Heart right ventricle (tissue), 16 donors: ENCODE measurements around the gene PPP2R3B. TPM values are rescaled to one million over a fixed set of nuclear protein-coding genes. Genes with fewer than 3 reads are reported as not detected.
A peak's percentile ranks its signal among the peaks of the same experiment; 100 is the strongest.

Experiments used
- ATAC-seq, 8 donors: fragments of 200-7000 bp; cut with Tn5 transposase; one replicate each; pipeline ENCODE4 v1.9.1; 2020; ENCODE audit warnings: mild to moderate bottlenecking in 8 of 8, moderate library complexity in 8 of 8, moderate number of reproducible peaks in 1 of 8
- DNase-seq, 2 donors: peaks; one replicate each; pipeline ENCODE4 v3.0.0-alpha.2; 2020
- H3K27ac ChIP-seq, 10 donors: fragments of 200-600 bp; sonication (generic) in 2 of 10; one replicate each; pipeline versions ENCODE4 v1.5.0 to v1.8.0; 2020 to 2022; ENCODE audit warnings: mild to moderate bottlenecking in 3 of 10
- H3K27me3 ChIP-seq, 7 donors: fragments of 200-600 bp; one replicate each; pipeline ENCODE4 v1.8.0; 2021 to 2022; ENCODE audit warnings: mild to moderate bottlenecking in 2 of 7
- H3K36me3 ChIP-seq, 9 donors: fragments of 200-600 bp; sonication (generic) in 1 of 9; one replicate each; pipeline versions ENCODE4 v1.5.0 to v1.8.0; 2020 to 2022; ENCODE audit warnings: mild to moderate bottlenecking in 2 of 9
- H3K4me1 ChIP-seq, 9 donors: fragments of 200-600 bp; sonication (generic) in 1 of 9; one replicate each; pipeline versions ENCODE4 v1.5.0 to v1.8.0; 2020 to 2022; ENCODE audit warnings: mild to moderate bottlenecking in 4 of 9
- H3K4me3 ChIP-seq, 10 donors: fragments of 200-600 bp; sonication (generic) in 2 of 10; one replicate each; pipeline versions ENCODE4 v1.5.0 to v1.8.0; 2020 to 2022; ENCODE audit warnings: mild to moderate bottlenecking in 7 of 10, moderate library complexity in 2 of 10
- H3K9me3 ChIP-seq, 11 donors: fragments of 200-600 bp in 10 of 11; sonication (generic) in 2 of 11; one replicate each; pipeline versions ENCODE4 v1.5.0 to v1.8.0; 2013 to 2022; ENCODE audit warnings: mild to moderate bottlenecking in 2 of 11, control low read depth in 1 of 11, moderate library complexity in 1 of 11
- WGBS, 2 donors: extraction: QIAGEN DNeasy Blood & Tissue Kit; methylation state at CpG; one replicate each; pipeline ENCODE4 v1.1.7; 2013; ENCODE audit warnings: inconsistent platforms in 1 of 2; 5-methylcytosine and 5-hydroxymethylcytosine counted together
- intact Hi-C, 10 donors: fragments of 100-400 bp; cut with DNase I; formaldehyde crosslinking; loops; one replicate each; pipeline versions ENCODE4 v1.11.1 to v1.14.2; 2022
- polyA plus RNA-seq, 2 donors: library from polyadenylated mRNA; stranded (reverse); fragments of 200-250 nt; gene quantifications; one replicate each; pipeline ENCODE4 v1.2.3, GENCODE V29; 2013
- total RNA-seq, 10 donors: library from RNA; stranded (reverse); fragmentation: NEBNext Ultra II Directional in 3 of 10; extraction: Animal tissue kit (Norgen Biotek cat#: 25700) in 3 of 10; gene quantifications; one replicate each; pipeline versions ENCODE4 v1.2.1 to v1.2.4, GENCODE V29; 2021 to 2023
- TF ChIP-seq, protein P1 (sequence below), 9 donors: fragments of 200-600 bp; sonication (generic) in 2 of 9; IDR thresholded peaks; one replicate each; pipeline versions ENCODE4 v1.5.0 to v1.8.0; 2021 to 2022; ENCODE audit warnings: antibody characterized with exemption in 9 of 9, mild to moderate bottlenecking in 5 of 9, moderate library complexity in 1 of 9
- donor health status: Arrhythmogenic right ventricular cardiomyopathy.
- donor health status: ischemic (EF 13 %, LVEDD 7.1; RV severe dilation, severe dysfunction).
- donor health status: healthy with polysubstance abuse.
- donor health status: DM: no; HTN: yes; CAD: no.
- donor health status: DM: no; HTN: no; CAD: no.
- donor health status: ischemic (EF 25% LVEDD 6.9; RV normal size, moderate dysfunction).
- donor health status: ischemic (EF 25% LVEDD 5.7; RV mildly dilated, moderate dysfunction).
- donor health status: healthy.
- donor health status: DM: yes; HTN: yes; CAD: no.
- donor health status: Ischemic cardiomyopathy.
- donor health status: ischemic (EF 35%, LVEDD 5.7; RV mildly dilated, moderate dysfunction).
- donor health status: nonischemic (EF 11% LVEDD 7.7; RV severe dilation, severe dysfunction).
- donor health status: DM: yes; HTN: yes; CAD: no.
- donor health status: PGD.
- donor health status: ischemic (EF 29% LVEDD 5.4; RV normal size, mild dysfunction).
- donor health status: nonischemic (EF 23%, LVEDD 6.1; RV moderate dilation, normal function).

PPP2R3B gene
- total and polyA plus RNA-seq, 12 donors: 73.9 to 362 (median 128) TPM

GRCh38 chrX:356385-357034 lies 30.2 kb downstream of the PPP2R3B start:
- ATAC-seq: no peak

GRCh38 chrX:355329-356050 lies 31.2 kb downstream of the PPP2R3B start:
- 93 to 94% methylated on average over 35 of the region's 35 CpGs for WGBS, 2 donors
- intact Hi-C loops: no loop called here
- Histone ChIP-seq H3K4me3 (no peak overlapping the region), H3K36me3 (peaks cover 0 to 30% (median 12%) of the 10 kb centered on the region in 9 donors), H3K9me3 (peaks cover 0 to 23% (median 8%) of the 10 kb centered on the region in 11 donors), H3K27ac (no peak overlapping the region), H3K27me3 (no peaks in the 10 kb centered on the region), H3K4me1 (peaks cover 0 to 11% (median 0%) of the 10 kb centered on the region in 9 donors)
- no peak for DNase-seq
- TF ChIP-seq, protein P1, sequence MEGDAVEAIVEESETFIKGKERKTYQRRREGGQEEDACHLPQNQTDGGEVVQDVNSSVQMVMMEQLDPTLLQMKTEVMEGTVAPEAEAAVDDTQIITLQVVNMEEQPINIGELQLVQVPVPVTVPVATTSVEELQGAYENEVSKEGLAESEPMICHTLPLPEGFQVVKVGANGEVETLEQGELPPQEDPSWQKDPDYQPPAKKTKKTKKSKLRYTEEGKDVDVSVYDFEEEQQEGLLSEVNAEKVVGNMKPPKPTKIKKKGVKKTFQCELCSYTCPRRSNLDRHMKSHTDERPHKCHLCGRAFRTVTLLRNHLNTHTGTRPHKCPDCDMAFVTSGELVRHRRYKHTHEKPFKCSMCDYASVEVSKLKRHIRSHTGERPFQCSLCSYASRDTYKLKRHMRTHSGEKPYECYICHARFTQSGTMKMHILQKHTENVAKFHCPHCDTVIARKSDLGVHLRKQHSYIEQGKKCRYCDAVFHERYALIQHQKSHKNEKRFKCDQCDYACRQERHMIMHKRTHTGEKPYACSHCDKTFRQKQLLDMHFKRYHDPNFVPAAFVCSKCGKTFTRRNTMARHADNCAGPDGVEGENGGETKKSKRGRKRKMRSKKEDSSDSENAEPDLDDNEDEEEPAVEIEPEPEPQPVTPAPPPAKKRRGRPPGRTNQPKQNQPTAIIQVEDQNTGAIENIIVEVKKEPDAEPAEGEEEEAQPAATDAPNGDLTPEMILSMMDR (IDR thresholded peaks at IDR 0.05): no peak
- no peak for ATAC-seq

More at GRCh38 chrX:356385-357034, 30.2 kb downstream of the PPP2R3B start:
- no peak for DNase-seq
- WGBS, 2 donors: 91 to 93% methylated on average over 17 of the region's 17 CpGs
- Histone ChIP-seq H3K36me3 (peaks cover 0 to 40% (median 22%) of the 10 kb centered on the region in 9 donors), H3K27ac (peak overlapping the region in 1 of 10 donors; percentile 72), H3K9me3 (peaks cover 0 to 33% (median 10%) of the 10 kb centered on the region in 11 donors), H3K4me1 (peaks cover 0 to 11% (median 0%) of the 10 kb centered on the region in 9 donors), H3K4me3 (no peak overlapping the region), H3K27me3 (no peaks in the 10 kb centered on the region)
- TF ChIP-seq, protein P1 (IDR thresholded peaks at IDR 0.05): no peak
- intact Hi-C loops: no loop called here

GRCh38 chrX:353566-354535 lies 32.9 kb downstream of the PPP2R3B start:
- TF ChIP-seq, protein P1 (IDR thresholded peaks at IDR 0.05): no peak
- no peak for ATAC-seq
- Histone ChIP-seq H3K27me3 (no peaks in the 10 kb centered on the region), H3K36me3 (peaks cover 0 to 20% (median 0%) of the 10 kb centered on the region in 9 donors), H3K4me1 (peaks cover 0 to 11% (median 4%) of the 10 kb centered on the region in 9 donors), H3K9me3 (peaks cover 0 to 8% (median 0%) of the 10 kb centered on the region in 11 donors), H3K4me3 (no peak overlapping the region), H3K27ac (no peak overlapping the region)
- intact Hi-C loops: no loop called here
- WGBS, 2 donors: 95 to 97% methylated on average over 39 of the region's 39 CpGs
- DNase-seq: no peak
